HG02885 (cell line): ENCODE measurements around the gene KY.

ENCODE experiments used
- ATAC-seq: cut with Tn5 transposase; IDR thresholded peaks from one replicate; pipeline ENCODE4 v1.9.1; 2021; ENCODE audit warnings: mild to moderate bottlenecking; ENCODE audit not compliant: unreplicated experiment, poor library complexity

Gene KY

DNA sequence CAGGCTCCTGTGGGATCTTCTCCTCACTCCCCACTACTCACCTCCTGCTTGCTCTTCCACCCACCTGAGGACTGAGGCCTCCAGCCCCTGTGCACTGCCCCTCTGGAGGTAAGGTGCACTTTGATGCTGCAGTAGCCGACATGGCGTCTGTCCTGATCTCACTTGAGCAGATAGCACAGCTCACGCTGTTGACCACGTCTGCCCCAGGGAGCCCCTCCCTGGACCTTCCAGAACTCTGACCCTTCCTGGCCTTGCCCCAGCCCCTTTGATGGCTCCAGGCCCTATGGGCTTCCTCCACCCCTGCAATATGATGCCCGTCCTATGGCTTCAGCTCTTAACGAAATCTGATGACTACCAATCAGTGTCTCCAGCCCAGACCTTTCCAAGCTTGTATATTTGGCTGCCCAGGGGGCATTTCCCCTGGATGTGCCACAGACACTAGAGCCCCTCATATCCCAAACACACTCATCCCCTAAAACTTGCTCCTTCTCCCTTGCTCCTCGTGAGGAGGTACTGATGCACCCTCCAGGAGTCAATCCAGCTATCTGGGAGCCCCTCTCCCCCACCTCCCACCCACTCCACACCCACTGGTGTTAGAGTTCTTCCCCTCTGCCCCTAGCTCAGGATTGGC lies 27.1 kb downstream of the KY start:
- no peak for ATAC-seq

DNA sequence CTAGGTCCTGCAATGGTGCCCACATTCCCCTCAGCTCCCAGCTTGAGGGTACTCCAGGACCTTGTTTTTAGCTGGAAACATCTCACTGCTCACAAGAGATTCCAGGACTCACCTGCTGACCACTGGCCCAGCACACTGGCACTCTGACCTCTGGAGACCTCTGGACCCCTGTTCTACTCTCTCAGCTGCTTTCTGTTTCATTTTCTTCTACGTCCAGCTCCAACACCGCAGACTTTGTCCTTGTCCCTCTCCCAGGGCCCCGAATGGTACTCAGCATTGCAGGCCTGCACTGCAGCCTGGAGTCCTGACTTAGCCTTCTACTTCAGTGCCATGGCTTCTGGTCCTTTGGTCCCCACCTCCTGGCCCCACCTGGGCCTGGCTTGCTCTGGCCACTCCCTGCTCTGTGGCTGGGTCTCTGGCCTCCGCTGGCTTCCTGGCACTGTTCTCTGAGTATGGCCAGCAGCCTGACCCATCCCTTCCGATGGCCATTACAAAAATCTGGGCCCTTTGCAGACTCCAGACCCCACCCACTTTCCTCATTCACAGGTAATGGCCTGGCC lies 27.9 kb downstream of the KY start:
- ATAC-seq, result no peak

DNA sequence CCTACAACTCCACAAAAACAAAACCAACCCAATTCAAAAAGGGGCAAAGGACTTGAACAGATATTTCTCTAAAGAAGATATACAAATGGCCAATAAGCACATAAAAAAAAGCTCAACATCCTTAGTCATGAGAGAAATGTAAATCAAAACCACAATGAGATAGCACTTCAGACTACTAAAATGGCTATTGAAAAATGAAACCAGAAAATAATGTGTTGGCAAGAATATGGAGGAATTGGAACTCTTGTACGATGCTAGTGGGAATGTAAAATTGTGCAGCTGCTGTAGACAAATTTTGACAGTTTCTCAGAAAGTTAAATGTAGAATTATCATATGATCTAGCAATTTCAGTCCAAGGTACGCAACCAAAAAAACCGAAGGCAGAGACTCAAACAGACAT lies 29.0 kb downstream of the KY start:
- no peak for ATAC-seq

DNA sequence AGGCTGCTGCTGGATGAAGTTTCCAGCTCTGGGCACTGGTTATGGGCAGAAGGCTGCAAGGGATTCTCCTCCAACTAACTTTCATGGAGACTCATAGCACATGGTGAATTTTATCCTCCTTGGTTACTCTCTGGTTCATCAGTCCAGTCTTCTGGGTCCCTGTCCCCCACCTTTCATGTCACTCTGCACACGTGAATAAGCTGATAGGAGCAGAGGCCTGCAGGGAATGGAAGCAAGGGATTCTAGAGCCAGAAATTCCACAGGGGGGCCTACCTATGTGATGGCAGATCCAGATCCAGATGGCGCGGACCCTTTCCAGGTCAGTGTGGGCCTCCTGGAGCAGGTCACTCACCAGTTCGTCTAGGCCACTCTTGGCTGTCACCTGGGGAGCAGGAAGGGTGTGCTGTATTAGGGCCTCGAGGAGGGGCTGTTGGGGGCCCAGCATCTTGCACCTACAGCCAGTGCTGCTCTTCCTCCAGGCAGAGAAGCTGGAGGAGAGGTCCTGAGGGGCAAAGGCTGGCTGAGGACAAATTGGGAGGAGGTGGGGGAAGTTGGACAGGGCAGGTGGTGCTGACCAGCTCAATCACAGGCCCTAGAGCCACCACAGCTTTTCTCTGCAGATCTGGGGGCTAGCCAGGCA lies 30.2 kb downstream of the KY start:
- ATAC-seq, result no peak

DNA sequence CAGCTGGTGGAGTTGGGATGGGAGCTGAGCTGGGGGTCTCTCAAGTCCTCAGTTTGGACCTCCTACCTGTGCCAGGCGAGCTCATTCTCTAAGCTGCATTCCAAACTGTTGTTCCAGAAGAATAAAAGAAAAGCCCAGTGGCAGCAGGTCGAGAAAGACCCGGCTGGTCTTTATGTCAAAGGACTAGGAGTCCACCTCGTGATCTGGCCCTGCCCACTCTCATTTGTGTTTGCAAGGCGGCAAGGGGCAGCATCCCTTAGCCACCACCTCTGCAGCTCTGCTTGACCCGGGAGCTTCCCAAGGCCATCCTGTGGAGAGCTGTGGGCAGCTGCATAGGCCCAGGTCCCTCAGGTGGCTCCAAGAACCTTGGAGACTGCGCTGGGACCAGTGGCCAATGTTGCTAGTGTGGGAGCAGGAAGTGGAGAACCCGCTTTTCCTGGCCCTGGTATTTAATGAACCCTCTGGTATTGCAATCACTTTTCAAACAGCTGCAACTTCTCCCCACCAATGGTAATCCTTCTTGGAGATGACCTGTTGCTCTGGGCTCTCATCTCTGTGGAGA lies 30.9 kb downstream of the KY start:
- ATAC-seq, result no peak

DNA sequence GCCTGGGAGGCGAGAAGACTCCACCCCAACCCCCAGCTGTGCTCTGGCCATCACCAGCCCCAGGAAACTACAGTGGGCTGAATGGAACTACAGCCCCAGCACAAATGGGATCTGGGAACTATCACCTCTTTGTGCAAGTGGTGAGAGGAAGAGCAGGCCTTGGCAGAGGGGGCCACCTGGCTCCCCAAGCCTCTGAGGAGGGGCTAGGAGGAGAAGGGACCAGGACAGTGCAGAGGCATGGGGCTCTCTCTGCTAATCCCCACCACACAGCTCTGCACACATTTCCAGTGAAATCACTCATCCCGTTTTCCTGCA lies 31.6 kb downstream of the KY start:
- no peak for ATAC-seq

DNA sequence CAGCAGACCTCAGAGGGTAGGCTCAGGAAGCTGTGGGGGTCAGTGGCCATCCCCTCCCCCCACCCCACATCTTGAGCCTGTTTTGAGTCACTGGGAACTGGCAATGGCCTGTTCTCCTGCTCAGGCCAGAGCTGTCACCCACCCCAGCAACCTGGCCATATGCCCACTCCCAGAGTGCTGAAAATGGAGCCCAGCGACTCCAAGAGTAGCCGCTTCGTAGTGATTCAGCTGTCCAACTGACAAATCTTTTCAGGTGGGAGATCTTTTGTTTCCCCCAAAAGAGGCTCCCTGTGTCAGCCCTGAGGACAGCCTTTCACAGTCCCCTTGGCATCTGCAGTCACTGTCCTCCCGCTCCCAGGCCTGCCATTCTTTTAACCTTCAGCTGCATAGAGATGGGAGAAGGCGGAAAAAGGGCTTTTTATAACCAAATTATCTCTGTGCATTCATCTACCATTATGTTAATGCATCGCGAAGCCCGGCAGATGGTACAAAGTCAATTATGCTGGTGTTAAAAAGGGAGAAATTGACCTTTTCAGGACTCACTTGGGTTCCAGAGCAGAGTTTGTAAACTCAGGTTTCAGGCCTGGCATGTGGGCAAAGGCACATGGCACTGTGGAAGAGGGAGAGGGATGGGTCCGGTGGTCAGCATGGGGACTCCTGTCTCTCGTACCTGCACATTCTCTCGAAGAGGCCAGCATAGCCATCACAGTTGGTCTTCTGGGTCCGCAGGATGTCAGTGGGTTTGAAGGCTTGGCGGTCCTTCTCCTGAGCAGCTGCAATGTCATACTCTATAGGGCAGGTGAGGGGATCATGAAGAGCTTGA lies 32.1 kb downstream of the KY start:
- ATAC-seq, result no peak

DNA sequence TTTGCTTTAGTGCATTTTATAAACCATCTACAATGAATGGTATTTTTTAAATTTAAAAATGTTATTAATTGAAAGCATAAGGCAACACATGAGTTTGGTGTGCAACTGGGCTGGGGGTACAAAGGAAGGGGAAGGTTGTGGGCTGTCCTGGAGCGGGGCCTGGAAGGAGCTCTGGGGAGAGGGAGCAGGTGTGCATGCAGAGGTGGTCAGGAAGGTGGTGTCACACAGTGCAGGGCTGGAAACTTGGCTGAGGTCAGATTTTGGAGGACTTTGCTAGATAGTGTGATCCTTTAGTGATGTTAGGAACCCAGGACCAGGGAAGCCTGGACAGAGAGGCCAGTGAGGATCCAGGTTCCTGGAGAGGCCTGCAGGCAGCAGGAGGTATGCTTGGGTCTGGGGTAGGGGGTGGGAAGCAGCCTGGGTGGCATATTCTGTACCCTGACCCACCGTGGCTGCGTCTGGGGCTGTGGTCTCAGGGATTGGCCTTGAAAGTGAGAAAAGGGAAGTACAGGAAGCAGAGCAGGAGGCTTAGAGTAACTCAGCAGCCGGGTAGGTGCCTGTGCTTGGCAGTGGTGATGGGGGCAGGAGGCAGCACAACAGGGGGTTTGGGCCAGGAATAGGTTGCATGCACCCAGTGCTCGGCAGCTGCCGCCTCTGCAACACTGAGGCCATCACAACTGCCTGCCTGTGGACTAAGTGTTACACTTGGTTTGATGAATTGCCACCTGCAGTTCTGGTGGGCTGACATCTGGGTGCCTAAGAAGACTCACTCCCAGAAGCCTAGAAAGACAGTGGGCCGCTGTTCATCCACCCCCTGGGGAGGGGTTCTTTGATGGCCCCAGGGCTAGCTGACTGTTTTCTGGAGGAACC lies 33.0 kb downstream of the KY start:
- no peak for ATAC-seq

DNA sequence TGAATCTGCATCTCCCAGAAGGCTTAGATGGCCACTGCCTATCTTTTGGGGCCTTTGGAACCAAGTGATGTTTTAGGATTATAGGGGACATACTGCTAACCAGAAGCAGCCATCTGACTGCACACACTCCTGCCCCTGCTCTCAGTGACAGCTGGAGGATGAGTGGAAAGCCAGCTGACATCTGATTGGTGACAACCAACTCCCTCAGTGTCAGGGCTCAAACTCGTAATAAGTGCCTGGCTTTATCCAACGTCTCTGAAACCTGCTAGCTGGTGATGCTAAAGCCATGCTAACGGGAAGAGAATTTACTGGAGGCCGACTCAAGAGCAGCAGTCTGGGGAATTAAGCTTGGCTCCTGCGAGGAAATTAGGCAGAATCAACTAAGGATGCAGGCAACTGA lies 35.1 kb downstream of the KY start:
- ATAC-seq, result no peak

DNA sequence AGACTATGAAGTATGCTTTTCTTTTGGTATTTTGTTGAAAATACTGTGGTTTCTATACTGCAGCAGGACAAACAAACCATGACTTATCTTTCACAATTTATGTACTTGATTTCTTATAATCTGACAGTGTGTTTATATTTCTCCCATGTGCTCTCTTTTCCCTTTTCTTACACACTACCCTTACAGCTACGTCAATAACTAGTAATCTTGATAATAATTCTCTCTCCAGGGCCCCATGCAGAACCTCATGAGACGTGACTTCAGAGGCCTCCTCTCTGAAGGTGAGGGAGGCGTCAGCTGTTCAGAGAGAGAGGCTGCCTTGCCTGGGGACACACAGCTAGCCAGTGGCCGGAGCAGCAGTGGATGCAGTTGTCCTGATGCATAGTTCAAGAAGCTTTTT lies 35.9 kb downstream of the KY start:
- no peak for ATAC-seq

DNA sequence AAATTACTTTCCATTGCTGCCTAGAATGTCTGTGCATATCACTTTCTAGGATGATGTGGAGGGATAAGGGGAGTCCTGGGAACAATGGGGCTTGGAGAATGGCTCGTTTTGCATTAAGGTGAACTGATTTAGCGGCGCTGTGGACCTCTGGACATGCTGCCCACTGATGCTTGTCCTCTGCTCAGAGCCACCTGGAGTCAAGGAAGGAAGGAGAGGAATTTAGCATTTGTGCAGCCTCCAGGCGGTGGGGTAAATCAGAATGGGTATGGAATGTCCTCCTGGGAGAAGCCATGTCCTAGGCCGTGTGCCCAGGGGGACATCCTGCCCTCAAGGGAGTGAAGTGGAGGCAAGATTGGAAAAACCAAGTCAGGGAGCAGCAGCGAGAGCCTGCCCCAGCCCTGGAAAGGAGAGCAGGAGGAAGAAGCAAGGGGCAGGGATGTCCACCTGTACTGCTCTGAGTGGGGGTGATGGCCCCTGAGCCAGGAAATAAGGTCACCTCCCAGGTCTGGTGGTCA lies 37.8 kb downstream of the KY start:
- no peak for ATAC-seq

DNA sequence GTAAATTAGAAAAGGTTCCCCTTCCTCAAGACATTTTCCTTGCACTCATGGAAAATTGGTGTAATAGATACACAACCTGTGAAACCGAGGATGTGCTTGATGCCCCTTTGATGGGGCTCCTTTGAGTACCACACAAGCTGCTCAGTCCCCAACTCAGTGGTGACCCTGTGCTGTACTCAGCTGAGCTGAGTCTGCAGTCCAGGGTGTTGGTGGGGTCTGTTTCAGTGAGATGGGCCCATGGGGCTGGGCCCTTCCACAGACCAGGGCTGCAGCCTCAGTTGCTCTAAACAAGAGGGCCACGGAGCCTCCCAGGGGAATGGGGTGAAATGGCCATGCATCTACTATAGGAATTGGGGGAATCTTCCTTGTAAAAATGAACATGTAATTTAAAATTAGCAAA lies 39.3 kb downstream of the KY start:
- ATAC-seq, result no peak

DNA sequence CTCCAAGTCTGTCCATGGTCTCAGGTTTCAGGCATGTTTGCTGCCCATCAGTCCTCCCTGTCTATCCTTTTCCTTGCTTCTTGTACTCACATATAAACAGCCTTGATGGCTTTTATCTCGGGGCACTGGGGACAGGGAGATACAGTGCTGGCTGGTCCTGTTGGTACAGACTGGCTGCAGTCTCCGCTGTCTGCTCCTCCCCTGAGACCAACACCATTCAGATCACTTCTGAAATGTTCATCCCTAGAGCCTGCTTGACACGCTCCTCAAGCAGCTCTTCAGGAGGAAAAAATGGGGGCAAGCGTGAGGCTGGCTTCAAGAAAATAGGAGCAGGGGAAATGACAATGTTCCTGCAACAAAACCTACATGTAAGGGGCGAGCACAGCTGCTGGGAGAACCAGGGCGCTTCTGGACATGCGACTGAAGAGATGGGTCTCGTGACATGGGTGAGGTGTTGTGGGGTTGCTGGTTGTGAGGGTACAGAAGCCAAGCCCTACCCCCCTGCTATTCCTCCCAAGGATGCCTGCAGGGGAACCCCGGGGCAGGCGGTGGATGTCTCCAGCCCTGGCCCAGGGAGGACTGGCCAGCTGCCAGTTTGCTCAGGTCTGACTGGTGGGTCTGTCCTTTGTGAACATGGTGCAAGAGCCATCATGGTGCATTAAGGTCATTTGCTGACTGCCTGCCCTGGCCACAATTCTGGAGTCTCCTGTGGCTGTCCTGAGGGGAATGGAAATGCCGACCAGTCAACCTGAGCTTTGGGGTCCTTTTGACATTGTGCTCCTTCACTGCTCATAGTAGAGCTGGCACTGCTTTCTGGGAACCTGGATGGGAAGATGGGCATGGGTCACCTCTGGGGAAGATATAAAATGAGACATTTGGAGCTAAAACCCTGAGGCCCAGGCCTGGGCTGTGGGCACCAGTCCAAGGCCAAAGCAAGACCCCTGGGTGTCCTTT lies 40.1 kb downstream of the KY start:
- no peak for ATAC-seq

DNA sequence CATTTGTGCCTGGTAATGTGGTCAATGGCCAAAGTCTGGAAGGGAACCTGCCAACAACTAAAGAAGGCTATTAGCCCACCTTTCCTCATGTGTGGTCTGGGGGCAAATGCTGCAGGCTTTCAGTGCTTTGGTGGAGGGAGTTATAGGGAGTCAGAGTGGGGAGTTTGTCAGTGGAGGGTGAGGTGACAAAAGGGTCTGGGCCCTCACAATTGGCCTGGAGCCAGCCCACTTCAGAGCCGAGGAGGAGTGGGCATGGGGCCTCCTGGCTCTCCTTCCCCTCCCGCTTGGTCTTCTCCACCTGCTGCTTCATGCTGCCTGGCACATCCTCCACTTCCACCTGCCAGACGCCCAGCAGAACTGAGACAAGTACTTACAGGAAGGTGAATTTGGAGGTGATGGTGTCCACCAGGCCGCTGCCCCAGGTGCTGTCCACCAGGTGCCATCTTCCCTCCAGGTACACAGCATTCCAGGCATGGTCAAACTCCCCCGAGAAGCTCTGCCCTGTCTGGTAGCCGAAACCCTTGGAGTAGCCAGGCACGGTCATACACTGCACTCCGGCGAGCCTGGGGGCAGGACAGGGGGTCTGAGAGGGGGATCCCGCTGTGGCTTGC lies 40.9 kb downstream of the KY start:
- no peak for ATAC-seq

DNA sequence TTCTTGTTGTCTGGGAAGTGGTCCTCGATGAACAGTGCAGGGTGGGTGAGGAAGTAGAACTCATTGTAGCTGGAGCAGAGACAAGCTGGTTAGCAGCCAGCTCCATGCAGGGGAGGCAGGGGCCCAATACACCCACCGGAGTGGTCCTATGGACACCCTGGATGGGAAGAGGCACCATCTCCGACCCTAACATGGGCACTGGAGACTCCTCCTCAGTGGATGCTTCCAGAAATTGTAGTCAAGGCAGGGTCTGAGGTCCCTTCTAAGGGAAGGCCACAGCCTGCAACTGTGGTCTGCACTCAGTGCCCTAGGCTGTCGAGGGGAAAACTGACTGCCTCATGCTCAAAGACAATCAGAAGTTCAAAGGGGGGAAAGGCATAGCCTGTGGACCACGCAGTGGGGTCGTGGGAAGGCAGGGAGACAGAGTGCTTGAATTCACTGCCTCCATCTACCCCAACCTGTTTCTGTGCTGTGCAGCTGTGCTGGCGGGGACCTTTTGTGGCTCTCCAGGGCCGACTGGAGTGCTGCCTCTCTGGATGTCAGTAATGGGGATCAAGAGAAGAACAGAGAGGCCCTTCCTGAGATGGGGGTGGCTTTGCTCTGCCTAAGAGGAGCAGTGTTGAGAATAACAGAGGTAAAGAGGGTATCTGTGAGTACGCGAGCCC lies 41.9 kb downstream of the KY start:
- no peak for ATAC-seq

DNA sequence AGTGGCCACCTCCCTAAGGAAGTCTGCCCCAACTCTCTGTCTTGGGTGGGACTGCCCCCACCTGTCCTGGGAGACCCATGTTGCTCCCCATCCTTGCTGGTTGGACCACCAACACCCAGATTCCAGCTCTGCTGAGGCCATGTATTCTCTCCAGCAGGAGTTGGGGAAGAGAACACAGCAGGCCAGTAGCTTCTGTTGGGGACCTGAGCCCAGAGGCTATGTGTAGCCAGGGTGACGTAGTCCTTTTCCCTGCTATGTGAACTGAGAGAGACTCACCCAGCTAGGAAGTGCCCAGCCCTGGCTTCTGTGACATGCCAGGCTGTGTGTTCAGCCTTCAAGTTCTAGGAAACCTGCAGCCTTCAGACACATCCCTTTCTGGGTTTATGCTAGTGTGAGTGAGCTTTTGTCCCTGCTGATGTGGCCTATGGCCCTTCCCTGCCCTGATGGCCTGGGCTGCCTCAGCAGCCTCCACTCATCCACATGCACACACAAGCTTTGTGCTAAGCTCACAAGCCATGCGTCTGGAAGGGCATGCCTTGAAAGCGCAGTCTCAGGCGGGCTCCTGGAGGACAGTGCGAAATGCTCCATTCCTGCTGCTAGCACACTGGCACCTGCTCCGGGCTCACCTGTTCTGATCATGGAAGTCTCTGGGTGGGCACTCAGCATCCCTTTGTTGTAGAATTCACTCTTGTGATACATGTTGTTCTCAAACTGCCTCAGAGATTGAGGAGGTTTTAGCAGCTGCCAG lies 42.6 kb downstream of the KY start:
- ATAC-seq, result no peak
